HG03571 (cell line): Measurements from ENCODE around the gene ATF5.

Experiments
- ATAC-seq: cut with Tn5 transposase; IDR thresholded peaks from one replicate; pipeline ENCODE4 v1.9.1; 2021; ENCODE audit not compliant: unreplicated experiment

The ATF5 gene, protein sequence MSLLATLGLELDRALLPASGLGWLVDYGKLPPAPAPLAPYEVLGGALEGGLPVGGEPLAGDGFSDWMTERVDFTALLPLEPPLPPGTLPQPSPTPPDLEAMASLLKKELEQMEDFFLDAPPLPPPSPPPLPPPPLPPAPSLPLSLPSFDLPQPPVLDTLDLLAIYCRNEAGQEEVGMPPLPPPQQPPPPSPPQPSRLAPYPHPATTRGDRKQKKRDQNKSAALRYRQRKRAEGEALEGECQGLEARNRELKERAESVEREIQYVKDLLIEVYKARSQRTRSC

DNA sequence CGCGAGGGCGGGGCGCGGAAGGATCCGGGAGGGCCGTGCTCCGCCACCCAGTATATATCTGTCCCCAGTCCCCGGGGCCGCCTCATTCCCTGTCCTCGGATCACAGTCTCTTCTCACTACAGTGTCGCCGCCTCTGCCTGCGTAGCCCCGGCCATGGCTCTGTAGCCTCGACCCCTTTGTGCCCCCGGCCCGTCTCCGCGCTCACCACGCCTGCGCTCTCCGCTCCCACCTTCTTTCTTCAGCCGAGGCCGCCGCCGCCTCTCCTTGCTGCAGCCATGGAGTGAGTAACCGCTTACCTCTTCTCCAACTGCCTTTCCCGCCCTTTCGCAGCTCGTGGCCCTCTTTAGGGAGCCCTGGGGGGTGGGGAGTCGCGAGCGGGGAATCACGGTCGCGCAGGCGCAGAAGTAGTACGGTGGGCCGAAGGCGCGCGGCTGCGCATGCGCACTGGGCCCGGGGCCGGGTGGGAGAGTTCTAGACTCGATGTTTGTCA is at the start of gene ATF5, which contains the start of gene NUP62:
ATF5 (plus strand) TSS at position 85 of the 490 bp plus-strand sequence. CDS start 1,646 bp downstream, outside the sequence.
NUP62 (minus strand) TSS at position 384 of the 490 bp plus-strand sequence. CDS start 19,697 bp downstream, outside the sequence.
- ATAC-seq, result peak; percentile 42

DNA sequence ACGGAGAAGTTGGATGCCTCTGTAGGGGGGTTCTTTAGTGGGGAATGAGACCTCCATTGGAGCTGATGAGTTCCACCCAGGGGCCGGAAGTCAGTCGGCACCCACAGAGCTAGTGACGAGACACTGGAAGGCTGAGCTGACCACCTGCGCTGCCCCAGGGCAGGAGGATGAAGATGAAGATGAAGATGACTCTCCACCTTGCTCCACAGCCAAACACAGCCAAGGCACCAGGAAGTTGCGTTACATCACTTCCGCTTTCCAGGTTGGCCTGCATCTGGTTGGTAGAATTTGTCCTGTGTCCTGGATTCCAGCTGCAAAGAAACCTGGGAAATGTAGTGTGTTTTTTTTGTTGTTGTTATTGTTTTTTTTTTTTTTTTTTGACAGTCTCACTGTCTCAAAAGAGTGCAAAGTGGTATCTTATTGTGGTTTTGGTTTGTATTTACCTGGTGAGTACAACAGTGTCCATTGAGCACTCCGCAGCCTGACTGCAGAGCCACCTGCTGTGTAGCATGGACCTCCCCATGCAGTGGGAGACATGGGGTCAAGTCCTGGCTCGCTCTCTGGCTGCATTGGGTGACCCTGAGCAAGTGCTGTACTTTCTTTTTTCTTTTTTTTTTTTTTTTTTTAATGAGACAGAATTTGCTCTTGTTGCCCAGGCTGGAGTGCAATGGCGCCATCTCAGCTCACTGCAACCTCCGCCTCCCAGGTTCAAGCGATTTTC is 49.6 kb upstream of the ATF5 start:
- ATAC-seq, result no peak

DNA sequence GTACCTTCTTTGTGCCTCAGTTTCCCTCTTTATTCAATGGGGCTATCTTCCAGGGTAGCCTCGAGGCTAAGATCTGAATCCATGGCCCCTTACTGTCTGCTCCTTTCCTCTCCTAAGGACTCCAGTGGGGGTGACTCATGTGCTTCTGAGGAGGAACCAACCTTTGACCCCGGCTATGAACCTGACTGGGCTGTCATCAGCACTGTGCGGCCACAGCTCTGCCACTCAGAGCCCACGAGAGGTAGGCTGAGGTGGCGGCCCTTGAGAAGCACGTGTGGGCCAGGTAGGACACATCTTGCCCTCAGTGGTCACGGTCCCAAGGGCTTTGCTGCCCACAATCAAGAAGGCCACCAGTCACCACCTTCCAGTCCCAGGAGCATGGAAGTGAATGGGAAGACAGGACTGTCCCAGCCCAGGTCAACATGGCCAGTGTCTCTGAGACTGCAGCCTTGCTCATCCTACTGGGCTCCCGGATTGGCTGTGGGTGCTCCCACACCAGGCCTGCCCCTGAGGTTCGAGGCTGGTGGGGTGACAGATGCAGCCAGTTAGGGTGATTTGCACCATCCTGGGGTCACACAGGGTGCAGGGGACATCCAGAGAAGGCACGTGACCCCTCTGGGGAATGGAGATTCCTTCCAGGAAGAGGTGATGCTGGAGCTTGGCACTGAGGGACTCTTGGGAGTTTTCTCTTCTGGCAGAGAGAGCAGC is 48.7 kb upstream of the ATF5 start:
- ATAC-seq, result no peak

DNA sequence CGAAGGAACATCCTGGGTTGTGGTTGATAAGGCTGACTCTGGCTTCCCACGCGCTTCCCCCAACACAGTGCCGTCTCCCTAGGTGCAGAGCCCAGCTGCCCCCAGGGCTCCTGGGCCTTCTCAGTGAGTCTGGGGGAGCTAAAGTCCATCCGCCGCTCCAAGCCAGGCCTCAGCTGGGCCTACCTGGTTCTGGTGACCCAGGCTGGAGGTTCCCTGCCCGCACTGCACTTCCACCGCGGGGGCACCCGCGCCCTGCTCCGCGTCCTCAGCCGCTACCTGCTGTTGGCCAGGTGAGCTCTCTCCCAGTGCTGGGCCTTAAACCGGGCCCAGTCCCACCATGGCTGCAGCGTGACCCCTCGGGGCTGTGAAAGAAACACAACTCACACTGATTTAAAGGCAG is 47.8 kb upstream of the ATF5 start:
- ATAC-seq, result no peak

DNA sequence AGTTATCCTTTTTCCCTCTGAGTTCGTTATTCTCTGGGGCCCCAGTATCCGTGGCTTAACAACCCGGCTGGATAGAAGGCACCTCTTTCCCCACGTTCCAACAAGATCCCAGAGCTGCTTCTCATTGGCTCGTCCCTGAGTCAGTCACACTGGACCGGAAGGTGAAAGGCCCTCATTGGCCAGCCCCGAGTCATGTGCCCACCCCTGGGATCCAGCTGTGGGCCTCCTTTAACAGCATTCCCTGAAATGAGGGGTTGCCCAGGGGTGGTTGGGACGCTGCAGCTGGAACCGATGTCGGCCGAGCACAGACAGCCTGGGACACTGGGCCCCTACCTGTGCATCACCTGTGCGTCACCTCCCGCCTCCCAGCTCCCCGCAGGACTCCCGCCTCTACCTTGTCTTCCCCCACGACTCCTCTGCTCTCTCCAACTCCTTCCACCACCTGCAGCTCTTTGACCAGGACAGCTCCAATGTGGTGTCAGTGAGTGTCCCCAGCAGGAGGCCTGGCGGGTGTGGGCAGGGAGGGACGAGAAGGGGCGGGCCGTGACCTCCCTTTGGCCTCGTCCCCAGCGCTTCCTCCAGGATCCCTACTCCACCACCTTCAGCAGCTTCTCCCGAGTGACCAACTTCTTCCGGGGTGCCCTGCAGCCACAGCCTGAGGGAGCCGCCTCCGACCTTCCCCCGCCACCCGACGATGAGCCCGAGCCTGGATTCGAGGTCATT is 47.2 kb upstream of the ATF5 start:
- no peak for ATAC-seq

DNA sequence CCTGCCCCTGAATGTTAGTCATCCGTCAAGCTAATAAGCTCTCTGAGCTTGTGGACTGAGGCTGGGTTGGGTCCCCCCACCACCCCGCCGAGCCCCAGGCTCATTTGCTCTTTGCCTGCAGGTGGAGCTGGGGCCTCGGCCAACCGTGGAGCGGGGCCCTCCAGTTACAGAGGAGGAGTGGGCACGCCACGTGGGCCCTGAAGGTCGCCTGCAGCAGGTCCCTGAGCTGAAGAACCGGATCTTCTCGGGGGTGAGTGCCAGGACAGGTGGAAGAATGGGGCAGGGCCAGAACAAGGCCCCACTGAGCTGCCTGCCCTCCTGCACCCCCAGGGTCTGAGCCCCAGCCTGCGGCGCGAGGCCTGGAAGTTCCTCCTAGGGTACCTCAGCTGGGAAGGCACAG is 46.4 kb upstream of the ATF5 start:
- no peak for ATAC-seq

DNA sequence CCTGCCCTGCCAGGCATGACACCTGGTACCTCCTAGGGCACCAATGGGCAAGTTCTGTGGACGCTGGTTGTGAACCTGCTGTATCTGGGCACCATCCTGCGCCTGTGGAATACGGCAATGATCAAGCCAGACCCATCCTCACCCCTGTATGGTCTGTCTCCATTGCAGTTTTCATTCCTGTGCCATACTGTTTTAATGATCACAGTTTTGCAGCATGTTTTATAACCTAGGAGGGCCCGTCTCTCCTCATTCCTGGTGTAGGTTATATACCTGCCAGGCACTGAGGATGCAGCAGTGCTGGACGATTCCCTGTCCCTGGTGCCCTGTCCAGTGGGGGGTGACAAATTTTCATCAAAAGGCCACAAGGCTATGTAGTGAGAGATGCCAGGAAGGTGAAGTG is 45.9 kb upstream of the ATF5 start:
- ATAC-seq, result no peak

DNA sequence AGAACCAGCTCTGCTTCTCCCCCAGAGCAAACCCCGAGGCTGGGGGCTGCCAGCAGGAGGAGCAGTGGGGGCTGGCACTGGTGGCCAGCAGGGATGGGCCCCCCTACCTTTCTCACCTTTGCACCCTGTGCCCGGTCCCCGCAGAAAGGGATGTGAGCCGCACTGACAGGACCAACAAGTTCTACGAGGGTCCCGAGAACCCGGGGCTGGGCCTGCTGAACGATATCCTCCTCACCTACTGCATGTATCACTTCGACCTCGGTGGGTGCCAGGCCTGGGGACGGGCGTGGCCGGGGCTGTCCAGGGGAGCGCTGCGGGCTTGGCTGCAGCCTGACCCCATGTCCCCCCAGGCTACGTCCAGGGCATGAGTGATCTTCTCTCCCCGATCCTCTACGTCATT is 44.9 kb upstream of the ATF5 start:
- no peak for ATAC-seq

DNA sequence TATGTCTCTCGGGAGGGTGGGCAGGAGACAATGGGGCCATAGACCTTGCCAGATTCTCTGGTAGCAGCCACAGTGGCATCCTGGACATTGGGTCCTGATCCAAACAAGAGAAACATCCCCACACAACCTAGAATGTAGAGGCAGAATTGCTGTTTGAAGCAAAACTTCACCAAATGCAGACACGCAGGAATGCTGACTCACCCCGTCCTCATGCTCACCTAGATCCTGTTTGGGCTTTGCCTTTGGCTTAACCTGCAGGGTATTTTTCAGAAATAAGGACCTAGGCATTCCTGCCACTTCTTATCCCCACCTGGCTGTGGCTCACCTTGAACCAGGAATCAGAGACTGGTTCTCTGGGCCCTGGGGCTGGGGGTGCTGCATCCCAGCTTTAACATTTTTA is 44.2 kb upstream of the ATF5 start:
- no peak for ATAC-seq

DNA sequence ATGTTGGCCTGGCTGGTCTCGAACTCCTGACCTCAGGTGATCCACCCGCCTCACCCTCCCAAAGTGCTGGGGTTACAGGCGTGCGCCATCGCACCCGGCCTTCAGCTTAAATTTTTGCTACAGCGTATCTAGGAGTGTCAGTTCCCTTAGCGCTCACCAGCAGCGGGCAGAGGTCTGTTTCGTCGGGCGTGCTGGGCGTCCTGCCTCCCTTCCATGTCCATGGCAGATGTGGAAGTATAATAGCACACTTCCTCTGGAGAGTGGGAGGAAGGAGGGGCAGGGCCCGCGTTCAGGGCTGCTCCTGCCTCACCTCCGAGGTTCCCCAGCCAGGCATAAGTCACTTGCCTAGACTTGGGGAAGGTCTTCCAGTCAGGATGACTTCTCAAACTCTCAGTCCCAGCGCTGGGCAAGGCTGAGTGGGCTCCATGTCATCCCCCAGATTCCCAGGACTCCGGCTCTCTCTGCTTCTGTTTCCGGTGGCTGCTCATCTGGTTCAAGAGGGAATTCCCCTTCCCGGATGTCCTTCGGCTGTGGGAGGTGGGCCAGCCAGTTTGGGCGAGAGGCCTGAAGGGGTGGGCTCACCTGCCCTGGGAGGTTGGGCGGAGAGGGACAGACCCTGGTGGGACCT is 41.9 kb upstream of the ATF5 start:
- ATAC-seq, result no peak

DNA sequence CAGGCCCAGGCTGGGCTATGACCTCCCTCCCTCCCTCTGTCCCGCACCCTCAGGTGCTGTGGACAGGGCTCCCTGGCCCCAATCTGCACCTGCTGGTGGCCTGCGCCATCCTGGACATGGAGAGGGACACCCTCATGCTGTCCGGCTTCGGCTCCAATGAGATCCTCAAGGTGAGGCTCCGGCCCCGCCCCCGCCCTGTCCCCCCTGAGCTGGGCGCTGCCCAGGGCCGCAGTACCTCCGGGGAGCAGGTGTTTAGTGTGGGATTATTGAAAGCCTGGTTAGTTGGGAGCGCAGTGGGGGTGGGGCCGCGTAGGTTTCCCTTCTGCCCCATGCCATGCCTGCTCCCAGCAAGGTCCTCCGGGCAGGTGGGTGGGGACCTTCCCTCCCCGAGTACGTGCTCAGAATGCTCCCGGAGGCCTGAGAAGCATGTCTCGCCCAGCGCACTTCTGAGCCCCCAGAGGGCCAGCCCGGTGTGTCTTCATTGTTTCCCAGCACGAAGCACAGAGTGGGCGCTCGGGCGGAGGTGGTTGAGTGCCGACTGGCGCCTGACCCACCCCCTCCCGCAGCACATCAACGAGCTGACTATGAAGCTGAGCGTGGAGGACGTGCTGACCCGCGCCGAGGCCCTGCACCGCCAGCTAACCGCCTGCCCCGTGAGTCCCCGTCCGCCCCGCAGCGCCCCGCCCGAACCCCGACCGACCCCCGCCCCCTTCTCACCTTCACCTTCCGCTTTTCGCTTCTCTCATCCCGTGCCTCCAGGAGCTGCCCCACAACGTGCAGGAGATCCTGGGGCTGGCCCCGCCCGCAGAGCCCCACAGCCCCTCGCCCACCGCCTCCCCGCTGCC is 41.1 kb upstream of the ATF5 start:
- no peak for ATAC-seq

DNA sequence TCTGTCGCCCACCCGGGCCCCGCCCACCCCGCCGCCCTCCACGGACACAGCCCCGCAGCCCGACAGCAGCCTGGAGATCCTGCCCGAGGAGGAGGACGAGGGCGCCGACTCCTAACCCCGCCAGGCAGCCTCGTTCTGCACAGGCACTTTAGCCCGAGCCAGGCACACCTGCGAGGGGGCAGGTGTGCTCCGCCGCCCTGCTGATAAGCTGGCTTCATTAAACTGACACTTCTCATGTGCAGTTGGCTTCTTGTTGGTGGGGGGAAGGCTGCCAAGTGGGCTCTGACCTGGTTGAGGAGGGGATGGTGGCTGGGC is 40.5 kb upstream of the ATF5 start:
- ATAC-seq, result no peak

DNA sequence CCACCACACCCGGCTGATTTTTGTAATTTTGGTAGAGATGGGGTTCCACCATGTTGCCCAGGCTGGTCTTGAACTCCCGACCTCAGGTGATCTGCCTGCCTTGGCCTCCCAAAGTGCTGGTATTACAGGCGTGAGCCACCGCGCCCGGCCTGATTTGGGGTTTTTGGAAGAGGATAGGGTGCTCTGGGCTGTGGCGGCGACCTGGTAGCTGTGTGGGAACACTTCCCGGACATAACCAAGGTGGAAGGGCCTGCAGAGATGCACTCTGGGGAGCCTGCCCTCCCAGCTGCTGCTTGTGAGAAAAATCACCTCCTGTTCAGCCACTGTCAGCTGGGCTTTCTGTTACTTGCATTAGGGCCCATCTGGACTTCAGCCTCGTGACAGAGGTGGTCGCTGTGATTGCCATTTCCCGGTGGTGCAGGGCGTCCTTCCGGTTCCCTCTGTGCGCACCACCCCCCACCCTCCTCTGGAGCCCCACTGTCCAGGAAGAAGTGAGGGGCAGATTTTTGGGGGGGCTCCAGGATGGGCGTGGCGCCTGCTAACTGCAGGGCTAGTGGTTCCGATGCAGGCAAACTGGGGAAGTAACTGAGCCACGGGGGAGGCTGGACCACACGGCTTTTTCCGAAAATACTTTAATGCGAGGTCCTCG is 39.8 kb upstream of the ATF5 start:
- ATAC-seq, result no peak

DNA sequence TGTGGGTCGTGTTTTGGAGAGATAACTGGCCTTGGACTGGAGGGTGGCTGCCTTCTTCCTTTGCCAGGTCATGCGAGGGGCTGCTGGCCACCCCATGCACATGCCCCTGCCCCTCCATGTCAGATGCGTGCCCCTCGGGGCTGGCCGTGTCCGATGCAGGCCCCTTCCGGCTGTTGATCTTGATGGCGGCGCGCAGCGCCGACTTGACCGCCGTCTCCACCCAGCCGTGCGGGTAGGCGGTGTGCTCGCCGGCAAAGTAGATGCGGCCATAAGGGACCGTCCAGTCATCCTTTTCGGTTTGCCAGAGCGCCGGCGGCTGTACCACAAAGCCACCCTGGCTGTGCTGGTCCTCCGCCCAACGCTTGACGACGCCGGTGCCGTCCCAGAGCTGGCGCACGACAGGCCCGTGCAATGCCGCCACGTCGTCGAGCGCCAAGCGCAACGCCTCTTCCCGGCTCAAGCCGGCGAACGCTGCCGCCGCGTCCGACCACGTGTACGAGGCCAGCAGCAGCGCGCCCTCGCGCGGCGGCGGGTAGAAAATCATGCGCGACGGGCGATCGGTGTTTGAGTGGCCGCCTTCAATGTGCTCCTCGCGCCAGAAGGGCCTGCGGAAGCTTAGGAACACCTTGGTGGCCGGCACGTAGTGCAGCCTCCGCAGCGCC is 39.2 kb upstream of the ATF5 start:
- no peak for ATAC-seq

DNA sequence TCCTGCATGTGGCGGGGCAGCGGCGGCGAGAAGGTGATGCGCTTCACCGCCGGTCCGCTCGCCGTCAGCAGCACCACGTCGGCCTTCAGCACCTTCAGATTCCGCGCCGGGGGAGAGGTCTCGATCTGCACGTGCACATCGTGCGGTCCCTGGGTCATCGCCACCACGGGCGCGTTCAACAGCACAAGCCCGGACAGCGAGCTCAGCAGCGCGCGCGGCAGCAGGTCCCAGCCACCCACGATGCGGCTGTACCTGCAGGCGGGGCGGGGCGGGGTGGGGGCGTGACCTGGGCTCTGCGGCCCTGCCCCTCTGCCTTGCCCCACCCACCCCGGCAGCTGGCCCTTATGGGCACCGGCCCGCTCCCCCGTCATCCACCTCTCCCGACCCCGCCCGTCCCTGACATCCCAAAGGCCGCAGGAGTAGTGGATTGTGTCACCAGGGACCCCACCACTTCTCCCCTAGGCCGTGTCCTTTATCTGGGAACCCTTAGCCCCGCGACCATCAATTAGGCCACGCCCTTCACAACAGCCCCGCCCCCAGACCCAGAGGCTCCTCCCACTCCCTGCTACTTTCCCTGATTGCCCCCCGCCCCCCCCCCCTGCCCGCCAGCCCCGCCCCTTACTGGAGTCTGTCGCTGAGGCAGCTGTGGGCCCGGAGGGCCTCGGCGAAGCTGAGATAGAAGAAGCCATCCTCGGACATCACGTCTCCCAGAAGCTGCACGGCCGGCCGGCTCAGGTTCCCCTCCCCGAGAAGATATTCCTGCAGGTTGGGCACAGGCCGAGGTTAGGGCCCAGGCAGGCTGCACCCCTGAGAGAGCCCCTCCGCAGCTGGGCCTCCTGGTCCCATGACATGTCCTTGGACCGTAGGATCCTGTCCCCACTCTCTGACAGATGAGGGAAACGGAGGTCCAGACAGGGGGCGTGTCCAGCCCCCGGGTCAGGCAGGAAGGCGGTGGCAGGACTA is 38.4 kb upstream of the ATF5 start:
- ATAC-seq, result no peak

DNA sequence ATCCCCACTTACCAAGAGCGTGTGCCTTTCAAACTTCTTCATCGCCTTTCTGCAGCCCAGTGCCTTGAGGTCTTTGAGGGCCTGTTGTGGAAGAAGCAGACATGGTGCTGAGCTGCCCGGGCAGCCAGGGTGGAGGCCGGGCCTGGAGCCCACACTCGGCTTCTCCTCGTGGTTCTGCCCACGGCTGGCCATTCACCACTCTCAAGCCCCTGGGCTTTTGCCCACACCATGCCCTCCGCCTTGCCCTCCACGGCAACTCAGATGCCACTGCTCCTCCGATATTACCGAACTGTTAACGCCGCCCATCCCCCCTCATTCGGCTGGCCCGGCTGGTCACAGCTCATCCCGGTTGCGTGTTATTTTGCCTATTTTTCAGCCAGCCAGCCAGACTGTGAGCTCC is 37.6 kb upstream of the ATF5 start:
- no peak for ATAC-seq

DNA sequence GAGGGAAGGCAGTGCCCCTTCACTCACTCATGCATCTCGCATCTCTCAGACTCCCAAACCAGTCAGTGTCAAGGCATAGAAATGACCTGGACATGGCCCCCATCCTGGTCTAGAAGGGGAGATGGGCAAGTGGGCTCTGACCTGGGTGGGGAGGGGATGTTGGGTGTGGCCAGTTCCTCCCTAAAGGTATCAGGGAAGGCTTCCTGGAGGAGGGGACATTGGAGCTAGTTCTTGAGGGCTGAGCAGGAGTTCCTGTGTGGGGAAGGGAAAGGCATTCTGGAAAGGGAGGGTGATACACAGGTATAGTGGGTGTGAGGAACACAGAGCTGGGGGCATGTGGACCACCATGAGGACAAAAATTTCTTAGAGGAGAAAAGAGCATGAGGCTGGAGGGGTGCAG is 36.3 kb upstream of the ATF5 start:
- no peak for ATAC-seq
